Right lobe of liver (tissue), 4 donors: ENCODE measurements around the gene SLC15A4.

ENCODE experiments used
- POLR2A ChIP-seq: fragments of 450-650 bp; IDR thresholded peaks from one replicate; pipeline ENCODE4 v1.6.1; 2017; ENCODE audit warnings: antibody characterized with exemption, mild to moderate bottlenecking
- TF ChIP-seq, protein P1 (sequence below), 4 donors: fragments of 200-600 bp in 3 of 4; fragments of 450-650 bp in 1 of 4; IDR thresholded peaks; one replicate each; pipeline versions ENCODE4 v1.5.1 to v1.8.0; 2016 to 2022; ENCODE audit warnings: antibody characterized with exemption in 4 of 4, mild to moderate bottlenecking in 2 of 4
- donor health status: DM: no; HTN: no; CAD: no.
- donor health status: DM: no; HTN: no; CAD: no.
- donor health status: DM: no; HTN: yes; CAD: no.

- TF ChIP-seq, protein P1, sequence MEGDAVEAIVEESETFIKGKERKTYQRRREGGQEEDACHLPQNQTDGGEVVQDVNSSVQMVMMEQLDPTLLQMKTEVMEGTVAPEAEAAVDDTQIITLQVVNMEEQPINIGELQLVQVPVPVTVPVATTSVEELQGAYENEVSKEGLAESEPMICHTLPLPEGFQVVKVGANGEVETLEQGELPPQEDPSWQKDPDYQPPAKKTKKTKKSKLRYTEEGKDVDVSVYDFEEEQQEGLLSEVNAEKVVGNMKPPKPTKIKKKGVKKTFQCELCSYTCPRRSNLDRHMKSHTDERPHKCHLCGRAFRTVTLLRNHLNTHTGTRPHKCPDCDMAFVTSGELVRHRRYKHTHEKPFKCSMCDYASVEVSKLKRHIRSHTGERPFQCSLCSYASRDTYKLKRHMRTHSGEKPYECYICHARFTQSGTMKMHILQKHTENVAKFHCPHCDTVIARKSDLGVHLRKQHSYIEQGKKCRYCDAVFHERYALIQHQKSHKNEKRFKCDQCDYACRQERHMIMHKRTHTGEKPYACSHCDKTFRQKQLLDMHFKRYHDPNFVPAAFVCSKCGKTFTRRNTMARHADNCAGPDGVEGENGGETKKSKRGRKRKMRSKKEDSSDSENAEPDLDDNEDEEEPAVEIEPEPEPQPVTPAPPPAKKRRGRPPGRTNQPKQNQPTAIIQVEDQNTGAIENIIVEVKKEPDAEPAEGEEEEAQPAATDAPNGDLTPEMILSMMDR (IDR thresholded peaks at IDR 0.05) = no peak
- no peak for TF ChIP-seq POLR2A
These were observed 13.3 kb downstream of the SLC15A4 start for GRCh38 chr12:128810182-128811127.
